Spleen (tissue), 11 donors: ENCODE measurements around the gene S100A3. TPM values are rescaled to one million over a fixed set of nuclear protein-coding genes. Genes with fewer than 3 reads are reported as not detected.
"Not testable (repeated sequence)": the region's sequence is repeated elsewhere in the genome, so short reads cannot be mapped to it uniquely, and the experiment has no call there.

Experiments used
- DNase-seq: peaks from one replicate; pipeline ENCODE4 v3.0.0-alpha.2; 2020
- H3K27ac ChIP-seq, 8 donors: fragments of 200-600 bp; sonication (generic) in 7 of 8; 1 replicate in 4 of 8; 2 replicates in 4 of 8; pipeline versions ENCODE4 v1.5.0 to v1.8.0; 2016 to 2021; ENCODE audit warnings: inconsistent platforms in 4 of 8, mild to moderate bottlenecking in 4 of 8, moderate library complexity in 1 of 8
- H3K27me3 ChIP-seq, 7 donors: fragments of 200-600 bp; sonication (generic) in 6 of 7; replicated peaks in 1 of 7; 1 replicate in 4 of 7; 2 replicates in 3 of 7; pipeline versions ENCODE4 v1.5.0 to v1.8.0; 2016 to 2021; ENCODE audit warnings: inconsistent platforms in 3 of 7, mild to moderate bottlenecking in 1 of 7
- H3K36me3 ChIP-seq, 6 donors: fragments of 200-600 bp; sonication (generic) in 5 of 6; 1 replicate in 4 of 6; 2 replicates in 2 of 6; pipeline versions ENCODE4 v1.5.0 to v1.8.0; 2016 to 2021; ENCODE audit warnings: inconsistent platforms in 2 of 6
- H3K4me1 ChIP-seq, 6 donors: fragments of 200-600 bp; sonication (generic) in 5 of 6; 1 replicate in 3 of 6; 2 replicates in 3 of 6; pipeline versions ENCODE4 v1.5.0 to v1.8.0; 2016 to 2021; ENCODE audit warnings: inconsistent platforms in 3 of 6
- H3K4me3 ChIP-seq, 8 donors: fragments of 200-600 bp; sonication (generic) in 7 of 8; 1 replicate in 4 of 8; 2 replicates in 4 of 8; pipeline versions ENCODE4 v1.5.0 to v1.8.0; 2016 to 2021; ENCODE audit warnings: inconsistent platforms in 4 of 8, mild to moderate bottlenecking in 4 of 8, moderate library complexity in 2 of 8
- H3K9me3 ChIP-seq, 8 donors: fragments of 200-600 bp; sonication (generic) in 7 of 8; 1 replicate in 4 of 8; 2 replicates in 4 of 8; pipeline versions ENCODE4 v1.5.0 to v1.8.0; 2016 to 2021; ENCODE audit warnings: inconsistent platforms in 4 of 8
- CTCF ChIP-seq, 11 experiments: fragments of 200-600 bp in 7 of 11; fragments of 450-650 bp in 4 of 11; sonication (generic) in 4 of 11; IDR thresholded peaks in 8 of 11; conservative IDR thresholded peaks in 3 of 11; 1 replicate in 7 of 11; 2 replicates in 4 of 11; pipeline versions ENCODE4 v1.4.0 to v1.8.0; 2016 to 2021; ENCODE audit warnings: antibody characterized with exemption in 11 of 11, inconsistent platforms in 4 of 11, mild to moderate bottlenecking in 1 of 11
- POLR2A ChIP-seq, 3 donors: fragments of 450-650 bp; IDR thresholded peaks; one replicate each; pipeline ENCODE4 v1.5.1; 2017; ENCODE audit warnings: antibody characterized with exemption in 3 of 3, mild to moderate bottlenecking in 1 of 3
- POLR2AphosphoS5 ChIP-seq, 3 donors: sonication (generic); formaldehyde crosslinking; IDR thresholded peaks; one replicate each; pipeline ENCODE4 v1.5.1; 2017; ENCODE audit warnings: antibody characterized with exemption in 3 of 3
- WGBS, 5 donors: extraction: QIAGEN DNeasy Blood & Tissue Kit in 3 of 5; methylation state at CpG; one replicate each; pipeline versions ENCODE4 v1.1.5 to v1.1.7; 2013 to 2018; 5-methylcytosine and 5-hydroxymethylcytosine counted together
- intact Hi-C: fragments of 100-400 bp; cut with DNase I; formaldehyde crosslinking; loops from one replicate; pipeline ENCODE4 v1.15.0; 2023; ENCODE audit warnings: low total_unique reads
- polyA plus RNA-seq, 3 donors: library from polyadenylated mRNA; stranded (reverse); fragments of 200-250 nt; gene quantifications; one replicate each; pipeline ENCODE4 v1.2.1, GENCODE V29; 2013
- total RNA-seq, 7 donors: library from RNA; depleted of rRNA in 3 of 7; stranded (reverse); fragments of >200 nt in 3 of 7; fragmentation: NEBNext Ultra II Directional in 4 of 7; extraction: Animal tissue kit (Norgen Biotek cat#: 25700) in 4 of 7; gene quantifications; one replicate each; pipeline versions ENCODE4 v1.1.0 to v1.2.1, GENCODE V29; 2016 to 2021
- donor health status: healthy with polysubstance abuse.
- donor health status: DM: no; HTN: no; CAD: no; lungs with moderate emphysema.
- donor health status: DM: no; HTN: no; CAD: no.
- donor health status: Bipolar disorder and iron deficiency.
- donor health status: healthy.
- donor health status: DM: no; HTN: no; CAD: no.
- donor health status: DM: yes; HTN: yes; CAD: no.

The S100A3 gene
- total and polyA plus RNA-seq, 10 donors: 0.44 to 2.6 (median 1.2) TPM; not detected in 4

- no peak for DNase-seq
- intact Hi-C loops: no loop called here
- peak overlapping the region in 2 of 8 donors; percentile 9 to 39 for H3K27ac ChIP-seq
- 43 to 65% (median 54%) methylated on average over 1 of the region's 1 CpG for WGBS, 5 donors
- no peak overlapping the region for H3K4me3 ChIP-seq
- no peak for TF ChIP-seq POLR2A (IDR thresholded peaks at IDR 0.05)
- TF ChIP-seq POLR2AphosphoS5 (IDR thresholded peaks at IDR 0.05): no peak
- no peak for TF ChIP-seq CTCF (IDR thresholded peaks at IDR 0.05 in 8 of 11, conservative IDR thresholded peaks at IDR 0.05 in 3 of 11)
- peaks cover 0 to 24% (median 13%) of the 10 kb centered on the region in 6 donors for H3K4me1 ChIP-seq
- no peaks in the 10 kb centered on the region for H3K27me3 ChIP-seq
- no peaks in the 10 kb centered on the region for H3K36me3 ChIP-seq
- H3K9me3 ChIP-seq: no peaks in the 10 kb centered on the region
Measured at GRCh38 chr1:153585006-153585405, 35.9 kb upstream of the S100A3 start.

GRCh38 chr1:153583976-153584375 lies 34.9 kb upstream of the S100A3 start:
- DNase-seq: no peak
- Histone ChIP-seq H3K4me3 (no peak overlapping the region), H3K4me1 (peaks cover 0 to 24% (median 13%) of the 10 kb centered on the region in 6 donors), H3K27ac (peak overlapping the region in 1 of 8 donors; percentile 13), H3K36me3 (no peaks in the 10 kb centered on the region), H3K27me3 (no peaks in the 10 kb centered on the region), H3K9me3 (no peaks in the 10 kb centered on the region)
- TF ChIP-seq CTCF (IDR thresholded peaks at IDR 0.05 in 8 of 11, conservative IDR thresholded peaks at IDR 0.05 in 3 of 11) (no peak), POLR2A (IDR thresholded peaks at IDR 0.05) (no peak), POLR2AphosphoS5 (IDR thresholded peaks at IDR 0.05) (no peak)
- intact Hi-C loops: no loop called here
- WGBS, 5 donors: 74 to 80% (median 78%) methylated on average over 2 of the region's 2 CpGs

GRCh38 chr1:153583514-153583913 lies 34.5 kb upstream of the S100A3 start:
- H3K27ac ChIP-seq, intact Hi-C loops: not testable (repeated sequence)
- WGBS, 5 donors: 64 to 87% (median 69%) methylated on average over 2 to 3 of the region's 3 CpGs

GRCh38 chr1:153582836-153583235 lies 33.8 kb upstream of the S100A3 start:
- H3K4me3 ChIP-seq, intact Hi-C loops, H3K27me3 ChIP-seq, H3K36me3 ChIP-seq, H3K9me3 ChIP-seq, H3K27ac ChIP-seq: not testable (repeated sequence)
- DNase-seq: peak; percentile 58
- WGBS, 5 donors: 91 to 98% (median 94%) methylated on average over 19 to 34 of the region's 34 CpGs
- H3K4me1 ChIP-seq: peaks cover 0 to 26% (median 9%) of the 10 kb centered on the region in 6 donors

More at GRCh38 chr1:153583514-153583913, 34.5 kb upstream of the S100A3 start:
- not testable (repeated sequence) for H3K4me3 ChIP-seq, H3K36me3 ChIP-seq, H3K27me3 ChIP-seq, H3K9me3 ChIP-seq, DNase-seq
- peaks cover 0 to 24% (median 13%) of the 10 kb centered on the region in 6 donors for H3K4me1 ChIP-seq

GRCh38 chr1:153578936-153579335 lies 29.9 kb upstream of the S100A3 start:
- Histone ChIP-seq H3K36me3 (no peaks in the 10 kb centered on the region), H3K9me3 (no peaks in the 10 kb centered on the region), H3K4me1 (peaks cover 0 to 12% (median 4%) of the 10 kb centered on the region in 6 donors), H3K4me3 (no peak overlapping the region), H3K27ac (peak overlapping the region in 1 of 8 donors; percentile 32), H3K27me3 (peaks cover 0 to 18% (median 0%) of the 10 kb centered on the region in 7 donors)
- DNase-seq: peak; percentile 24
- WGBS, 5 donors: 65 to 74% (median 67%) methylated on average over 3 of the region's 3 CpGs
- intact Hi-C loops: no loop called here
- TF ChIP-seq POLR2AphosphoS5 (IDR thresholded peaks at IDR 0.05): no peak
- TF ChIP-seq CTCF (IDR thresholded peaks at IDR 0.05 in 8 of 11, conservative IDR thresholded peaks at IDR 0.05 in 3 of 11): no peak
- TF ChIP-seq POLR2A (IDR thresholded peaks at IDR 0.05): no peak
